Activated CD8-positive, alpha-beta T cell treated with anti-CD3 and anti-CD28 coated beads for 36 hours (primary cell): ENCODE measurements around the gene ISCA2. TPM values are rescaled to one million over a fixed set of nuclear protein-coding genes. Genes with fewer than 3 reads are reported as not detected.

ENCODE experiments used
- ATAC-seq: fragments of 200-7000 bp; cut with Tn5 transposase; one replicate; pipeline ENCODE4 v1.10.0; 2021; ENCODE audit warnings: mild to moderate bottlenecking, moderate library complexity
- CTCF ChIA-PET: fragments of 350-600 bp; sonication (Branson Sonifier 250); formaldehyde crosslinking; loops from one replicate; lab custom pipeline; 2021; ENCODE audit warnings: antibody characterized with exemption; lab: Charles Lee
- POLR2A ChIA-PET: fragments of 350-600 bp; sonication (Branson Sonifier 250); formaldehyde crosslinking; loops from one replicate; lab custom pipeline; 2021; ENCODE audit warnings: antibody characterized with exemption; lab: Charles Lee
- DNase-seq: peaks from one replicate; pipeline ENCODE4 v3.0.0-alpha.2; 2020
- H3K27ac Mint-ChIP-seq: one replicate; pipeline ENCODE4 v1.8.0; 2021; ENCODE audit warnings: mild to moderate bottlenecking, mixed read lengths
- H3K27me3 Mint-ChIP-seq: one replicate; pipeline ENCODE4 v1.8.0; 2021; ENCODE audit warnings: mixed read lengths
- H3K36me3 Mint-ChIP-seq: one replicate; pipeline ENCODE4 v1.8.0; 2021; ENCODE audit warnings: low read depth, mixed read lengths
- H3K4me1 Mint-ChIP-seq: one replicate; pipeline ENCODE4 v1.8.0; 2021; ENCODE audit warnings: low read depth, mixed read lengths
- H3K4me3 Mint-ChIP-seq: one replicate; pipeline ENCODE4 v1.8.0; 2021; ENCODE audit warnings: mild to moderate bottlenecking, moderate library complexity, mixed read lengths
- H3K9me3 Mint-ChIP-seq: one replicate; pipeline ENCODE4 v1.8.0; 2021; ENCODE audit warnings: mixed read lengths
- CTCF ChIP-seq: fragments of 200-600 bp; IDR thresholded peaks from one replicate; pipeline ENCODE4 v1.8.0; 2022; ENCODE audit warnings: antibody characterized with exemption, mild to moderate bottlenecking
- intact Hi-C: fragments of 100-400 bp; cut with micrococcal nuclease; formaldehyde crosslinking; loops from one replicate; pipeline ENCODE4 v1.10.0; 2022
- total RNA-seq, 2 experiments: library from RNA; stranded (reverse); gene quantifications; one replicate each; pipeline ENCODE4 v1.2.3, GENCODE V29; 2021

The ISCA2 gene
- total RNA-seq, 2 experiments from 2014 or later: 29.1 to 31.7 TPM

DNA sequence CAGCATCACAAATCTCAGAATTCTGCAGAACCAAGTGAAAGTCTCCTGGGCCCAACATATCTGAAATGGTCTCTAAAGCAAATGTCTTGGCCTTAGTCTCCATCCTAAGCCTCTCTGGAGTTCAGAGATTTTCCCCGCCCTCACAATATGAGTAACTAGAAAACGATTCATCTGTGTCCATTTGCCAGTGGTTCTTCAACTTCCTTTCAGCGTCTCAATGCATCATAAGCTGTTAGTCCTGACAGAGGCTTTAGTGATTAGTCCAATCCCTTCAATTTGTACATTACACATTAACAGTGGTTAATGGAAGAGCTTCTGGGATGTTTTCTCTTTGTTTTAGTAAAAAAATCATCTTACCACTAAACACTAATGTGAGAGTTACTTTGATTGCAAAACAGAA lies 17.9 kb upstream of the ISCA2 start:
- Mint-ChIP-seq H3K9me3 (no peaks in the 10 kb centered on the region), H3K27me3 (no peaks in the 10 kb centered on the region), H3K36me3 (no peaks in the 10 kb centered on the region), H3K27ac (no peak overlapping the region), H3K4me3 (no peak overlapping the region), H3K4me1 (peaks cover 5% of the 10 kb centered on the region)
- POLR2A ChIA-PET: interaction anchor here (1.0 kb wide), 1 partner anchor 12 kb away, joined by 3 read pairs; no protein-coding TSS in a partner anchor
- ATAC-seq (no peak), DNase-seq (no peak)
- intact Hi-C loops: no loop called here
- CTCF ChIA-PET: interaction anchor here (0.6 kb wide), 1 partner anchor 93 kb away, joined by 3 read pairs; no protein-coding TSS in a partner anchor
- no peak for TF ChIP-seq CTCF

GRCh38 chr14:74476107-74476506 lies 17.5 kb upstream of the ISCA2 start:
- peaks cover 5% of the 10 kb centered on the region for H3K4me1 Mint-ChIP-seq
- no peak for DNase-seq

GRCh38 chr14:74476607-74477006 lies 17.0 kb upstream of the ISCA2 start:
- no peak for ATAC-seq
- Mint-ChIP-seq H3K4me1 (peaks cover 5% of the 10 kb centered on the region), H3K36me3 (no peaks in the 10 kb centered on the region), H3K9me3 (no peaks in the 10 kb centered on the region), H3K27me3 (no peaks in the 10 kb centered on the region), H3K4me3 (no peak overlapping the region), H3K27ac (no peak overlapping the region)
- ChIA-PET POLR2A (no interaction called here), CTCF (interaction anchor here (0.5 kb wide), 1 partner anchor 10 kb away, joined by 3 read pairs; no protein-coding TSS in a partner anchor)
- intact Hi-C loops: no loop called here
- TF ChIP-seq CTCF: no peak
- DNase-seq: no peak

More at GRCh38 chr14:74476107-74476506, 17.5 kb upstream of the ISCA2 start:
- Mint-ChIP-seq H3K27me3 (no peaks in the 10 kb centered on the region), H3K4me3 (no peak overlapping the region), H3K27ac (no peak overlapping the region), H3K9me3 (no peaks in the 10 kb centered on the region), H3K36me3 (no peaks in the 10 kb centered on the region)
- ChIA-PET POLR2A (no interaction called here), CTCF (interaction anchor here (0.6 kb wide), 1 partner anchor 93 kb away, joined by 3 read pairs; no protein-coding TSS in a partner anchor)
- intact Hi-C loops: no loop called here
- ATAC-seq: no peak
- no peak for TF ChIP-seq CTCF

DNA sequence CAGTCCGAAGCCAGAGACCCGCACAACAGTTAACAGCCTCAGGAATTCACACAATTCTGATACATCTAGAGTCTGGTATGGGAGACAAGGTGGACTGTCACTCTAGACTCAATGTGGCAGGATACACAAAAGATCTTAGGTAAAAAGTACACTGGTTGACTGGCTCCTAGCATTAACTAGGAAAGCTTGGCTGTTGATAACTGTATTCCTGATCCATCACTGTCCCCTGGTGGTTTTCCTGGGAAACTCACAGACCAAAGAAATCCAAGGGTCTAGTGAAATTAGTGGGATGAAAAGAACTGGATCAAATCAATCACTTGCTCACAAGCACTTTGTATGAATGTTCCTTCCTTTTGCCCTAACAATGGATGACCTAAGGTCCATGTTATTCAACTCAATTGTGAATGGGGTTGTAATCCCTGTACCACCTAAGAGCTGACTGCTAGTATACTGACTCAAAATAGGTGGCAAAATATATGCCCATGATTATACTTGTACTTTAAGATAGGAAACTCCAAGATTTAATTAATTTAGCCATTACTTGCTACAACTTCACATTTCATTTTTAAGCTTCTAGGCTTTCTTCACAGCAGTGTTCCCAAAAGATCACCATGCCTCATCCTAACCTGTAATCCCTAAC lies 14.4 kb upstream of the ISCA2 start:
- Mint-ChIP-seq H3K36me3 (no peaks in the 10 kb centered on the region), H3K4me1 (peaks cover 5% of the 10 kb centered on the region), H3K27ac (no peak overlapping the region), H3K9me3 (no peaks in the 10 kb centered on the region), H3K27me3 (no peaks in the 10 kb centered on the region), H3K4me3 (no peak overlapping the region)
- DNase-seq (no peak), ATAC-seq (no peak)
- ChIA-PET POLR2A (no interaction called here), CTCF (interaction anchor here (1.4 to 1.5 kb wide), 2 partner anchors 9 to 116 kb away, joined by 3 to 5 read pairs; no protein-coding TSS in a partner anchor)
- intact Hi-C loops: no loop called here
- TF ChIP-seq CTCF: peak; percentile 16

DNA sequence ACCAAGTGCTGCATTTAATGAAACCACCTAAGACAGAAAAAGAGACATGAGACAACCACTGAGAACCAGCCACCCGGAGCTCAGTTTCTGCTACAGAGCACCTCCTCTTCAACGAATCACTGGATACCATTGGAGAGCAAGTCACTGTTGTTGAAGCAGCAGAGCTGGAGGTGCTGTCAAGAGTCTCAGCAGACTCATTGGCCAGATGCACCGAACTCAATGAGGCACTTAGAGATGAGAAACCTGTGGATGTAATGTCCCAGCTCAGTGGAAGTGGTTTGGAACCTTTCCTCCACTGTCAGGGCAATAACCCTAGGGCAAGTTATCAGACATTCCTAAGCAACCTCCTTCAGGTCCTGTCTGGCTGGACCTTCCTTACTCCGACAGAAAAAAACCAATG lies 13.5 kb upstream of the ISCA2 start:
- no peak for TF ChIP-seq CTCF
- Mint-ChIP-seq H3K9me3 (no peaks in the 10 kb centered on the region), H3K4me3 (no peak overlapping the region), H3K27me3 (no peaks in the 10 kb centered on the region), H3K4me1 (peaks cover 5% of the 10 kb centered on the region), H3K36me3 (no peaks in the 10 kb centered on the region), H3K27ac (no peak overlapping the region)
- intact Hi-C loops: no loop called here
- DNase-seq: no peak
- POLR2A ChIA-PET: interaction anchor here (0.7 kb wide), 1 partner anchor 22 kb away, joined by 3 read pairs; no protein-coding TSS in a partner anchor
- no peak for ATAC-seq
- CTCF ChIA-PET: interaction anchor here (1.1 kb wide), 1 partner anchor 10 kb away, joined by 3 read pairs; no protein-coding TSS in a partner anchor
